Measurements from ENCODE around the gene NHS.

DNA sequence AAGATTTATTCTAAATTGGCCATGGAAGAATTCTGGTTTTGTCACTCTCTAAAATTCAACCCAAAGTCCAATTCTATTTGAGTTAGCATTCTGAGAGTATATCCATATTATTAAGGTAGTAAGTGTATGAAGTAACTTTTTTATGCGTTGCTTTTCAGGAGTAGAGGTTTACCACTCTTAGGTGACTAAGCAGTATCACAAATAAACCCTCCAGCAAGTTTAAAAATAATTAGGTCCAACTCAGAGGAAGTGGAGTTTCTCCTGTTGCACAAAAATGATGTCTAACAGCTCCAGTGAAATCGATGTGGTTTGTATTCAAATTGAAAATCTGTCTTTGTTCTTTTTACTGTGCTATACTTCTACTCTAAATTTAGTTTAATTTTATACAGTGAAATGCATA lies 368.9 kb downstream of the NHS start:
- no peak for TF ChIP-seq POLR2A (IDR thresholded peaks at IDR 0.05)
- TF ChIP-seq, protein P1, sequence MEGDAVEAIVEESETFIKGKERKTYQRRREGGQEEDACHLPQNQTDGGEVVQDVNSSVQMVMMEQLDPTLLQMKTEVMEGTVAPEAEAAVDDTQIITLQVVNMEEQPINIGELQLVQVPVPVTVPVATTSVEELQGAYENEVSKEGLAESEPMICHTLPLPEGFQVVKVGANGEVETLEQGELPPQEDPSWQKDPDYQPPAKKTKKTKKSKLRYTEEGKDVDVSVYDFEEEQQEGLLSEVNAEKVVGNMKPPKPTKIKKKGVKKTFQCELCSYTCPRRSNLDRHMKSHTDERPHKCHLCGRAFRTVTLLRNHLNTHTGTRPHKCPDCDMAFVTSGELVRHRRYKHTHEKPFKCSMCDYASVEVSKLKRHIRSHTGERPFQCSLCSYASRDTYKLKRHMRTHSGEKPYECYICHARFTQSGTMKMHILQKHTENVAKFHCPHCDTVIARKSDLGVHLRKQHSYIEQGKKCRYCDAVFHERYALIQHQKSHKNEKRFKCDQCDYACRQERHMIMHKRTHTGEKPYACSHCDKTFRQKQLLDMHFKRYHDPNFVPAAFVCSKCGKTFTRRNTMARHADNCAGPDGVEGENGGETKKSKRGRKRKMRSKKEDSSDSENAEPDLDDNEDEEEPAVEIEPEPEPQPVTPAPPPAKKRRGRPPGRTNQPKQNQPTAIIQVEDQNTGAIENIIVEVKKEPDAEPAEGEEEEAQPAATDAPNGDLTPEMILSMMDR (IDR thresholded peaks at IDR 0.05), result no peak
- TF ChIP-seq EP300 (IDR thresholded peaks at IDR 0.05), result no peak
